ENCODE measurements around the gene C2CD3. TPM values are rescaled to one million over a fixed set of nuclear protein-coding genes. Genes with fewer than 3 reads are reported as not detected.

Gene C2CD3
- total RNA-seq, 1 experiment from 2014 or later, result 22.0 TPM

- H2AFZ ChIP-seq (ENCODE audit: low read length), result no peak overlapping the region
- no peaks in the 10 kb centered on the region for H3K27me3 ChIP-seq (ENCODE audit: insufficient read depth, low read length)
- no peak overlapping the region for H4K91ac ChIP-seq (ENCODE audit: insufficient read length, low read depth, low read length)
- H3K79me1 ChIP-seq (ENCODE audit: insufficient read depth, low read depth, low read length, poor library complexity, severe bottlenecking), result no peaks in the 10 kb centered on the region
- no CpG with 5 or more reads among the region's 2 CpGs for WGBS (ENCODE audit: extremely low coverage, insufficient read length, low lambda C conversion rate)
- H3K79me2 ChIP-seq (ENCODE audit: insufficient read depth, low read length), result no peaks in the 10 kb centered on the region
- no peak overlapping the region for H3K23ac ChIP-seq (ENCODE audit: insufficient read length, low read depth, low read length)
- H4K5ac ChIP-seq (ENCODE audit: insufficient read length, low read depth, low read length), result no peak overlapping the region
- H3K9me3 ChIP-seq (ENCODE audit: control insufficient read depth, low read depth, low read length), result no peaks in the 10 kb centered on the region
- H3K23me2 ChIP-seq (ENCODE audit: insufficient read length, low read depth, low read length, poor library complexity, severe bottlenecking), result no peaks in the 10 kb centered on the region
- Mint-ChIP-seq H3K4me1 (peaks cover 6 to 14% of the 10 kb centered on the region in 2 experiments), H3K36me3 (ENCODE audit: insufficient read depth in 1 of 3, low read depth in 3 of 3) (no peaks in the 10 kb centered on the region), H3K27ac (no peak overlapping the region), H3K9me3 (peaks cover 0 to 2% of the 10 kb centered on the region in 2 experiments; a peak in 1 of 5 replicates), H3K4me3 (no peak overlapping the region), H3K27me3 (ENCODE audit: low read depth) (peaks cover 4% of the 10 kb centered on the region)
- no peak overlapping the region for H2BK20ac ChIP-seq (ENCODE audit: low read depth, low read length, poor library complexity, severe bottlenecking)
- DNase-seq, result no peak
- H3K27ac ChIP-seq (ENCODE audit: insufficient read length, low read depth, low read length), result no peak overlapping the region
- H3K4me2 ChIP-seq (ENCODE audit: insufficient read depth, insufficient read length, low read length), result no peak overlapping the region
- no peak overlapping the region for H3K4ac ChIP-seq (ENCODE audit: low read depth, low read length)
- no peak overlapping the region for H2BK5ac ChIP-seq (ENCODE audit: insufficient read length, low read length)
- no peak overlapping the region for H2BK12ac ChIP-seq (ENCODE audit: insufficient read length, low read depth, low read length)
- no peak overlapping the region for H3T11ph ChIP-seq (ENCODE audit: low read length)
- H3K56ac ChIP-seq (ENCODE audit: insufficient read length, low read depth, low read length), result no peak overlapping the region
- TF ChIP-seq CTCF (conservative IDR thresholded peaks at IDR 0.05), result no peak
- no peak overlapping the region for H3K14ac ChIP-seq (ENCODE audit: insufficient read depth, low read length)
- no peak overlapping the region for H2AK5ac ChIP-seq (ENCODE audit: insufficient read length, low read length)
- H3K4me1 ChIP-seq (ENCODE audit: insufficient read depth, low read length), result no peaks in the 10 kb centered on the region
- no peak overlapping the region for H4K8ac ChIP-seq (replicated peaks; ENCODE audit: insufficient read length, low read depth, low read length)
- H2BK120ac ChIP-seq (ENCODE audit: low read depth, low read length, poor library complexity, severe bottlenecking), result no peak overlapping the region
- no peak overlapping the region for H3K18ac ChIP-seq (ENCODE audit: insufficient read length, low read depth, low read length)
- no peak overlapping the region for H2BK15ac ChIP-seq (ENCODE audit: low read depth, low read length)
- H3K9ac ChIP-seq (ENCODE audit: extremely low read depth, insufficient read length, low read length), result no peak overlapping the region
- H4K20me1 ChIP-seq (ENCODE audit: control insufficient read depth, insufficient read depth, insufficient read length), result no peaks in the 10 kb centered on the region
Observed at GRCh38 chr11:73965764-73966121, 205.1 kb downstream of the C2CD3 start.

All from H9 (cell line).